ENCODE results near the gene ALS2CL.
"Not testable (repeated sequence)": the region's sequence is repeated elsewhere in the genome, so short reads cannot be mapped to it uniquely, and the experiment has no call there.

DNA sequence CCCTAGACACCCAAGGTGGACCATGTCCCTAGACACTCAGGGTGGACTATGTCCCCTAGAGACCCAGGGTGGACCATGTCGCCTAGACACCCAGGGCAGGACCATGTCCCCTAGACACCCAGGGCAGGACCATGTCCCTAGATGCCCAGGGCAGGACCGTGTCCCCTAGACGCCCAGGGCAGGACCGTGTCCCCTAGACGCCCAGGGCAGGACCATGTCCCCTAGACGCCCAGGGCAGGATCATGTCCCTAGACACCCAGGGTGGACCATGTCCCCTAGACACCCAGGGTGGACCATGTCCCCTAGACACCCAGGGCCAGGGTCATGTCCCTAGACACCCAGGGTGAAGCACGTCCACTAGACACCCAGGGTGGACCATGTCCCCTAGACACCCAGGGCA lies 10.9 kb upstream of the ALS2CL start:
- not testable (repeated sequence) for TF ChIP-seq POLR2A (IDR thresholded peaks at IDR 0.05; ENCODE audit: borderline replicate concordance, extremely low read depth, insufficient read depth, insufficient read length); YY1 (IDR thresholded peaks at IDR 0.05; ENCODE audit: extremely low read depth, insufficient replicate concordance, low read depth, low read length); RAD21 (IDR thresholded peaks at IDR 0.05; ENCODE audit: low read depth); FOSL1 (IDR thresholded peaks at IDR 0.05; ENCODE audit: low read depth); ZFX (IDR thresholded peaks at IDR 0.05); EGR1 (IDR thresholded peaks at IDR 0.05; ENCODE audit: low read depth); EZH2 (IDR thresholded peaks at IDR 0.05); ELF1 (IDR thresholded peaks at IDR 0.05; ENCODE audit: borderline replicate concordance, low read depth); ZNF274 (IDR thresholded peaks at IDR 0.05; ENCODE audit: low read depth, low read length); CEBPB (IDR thresholded peaks at IDR 0.05; ENCODE audit: low read depth)
- TF ChIP-seq, protein P1, sequence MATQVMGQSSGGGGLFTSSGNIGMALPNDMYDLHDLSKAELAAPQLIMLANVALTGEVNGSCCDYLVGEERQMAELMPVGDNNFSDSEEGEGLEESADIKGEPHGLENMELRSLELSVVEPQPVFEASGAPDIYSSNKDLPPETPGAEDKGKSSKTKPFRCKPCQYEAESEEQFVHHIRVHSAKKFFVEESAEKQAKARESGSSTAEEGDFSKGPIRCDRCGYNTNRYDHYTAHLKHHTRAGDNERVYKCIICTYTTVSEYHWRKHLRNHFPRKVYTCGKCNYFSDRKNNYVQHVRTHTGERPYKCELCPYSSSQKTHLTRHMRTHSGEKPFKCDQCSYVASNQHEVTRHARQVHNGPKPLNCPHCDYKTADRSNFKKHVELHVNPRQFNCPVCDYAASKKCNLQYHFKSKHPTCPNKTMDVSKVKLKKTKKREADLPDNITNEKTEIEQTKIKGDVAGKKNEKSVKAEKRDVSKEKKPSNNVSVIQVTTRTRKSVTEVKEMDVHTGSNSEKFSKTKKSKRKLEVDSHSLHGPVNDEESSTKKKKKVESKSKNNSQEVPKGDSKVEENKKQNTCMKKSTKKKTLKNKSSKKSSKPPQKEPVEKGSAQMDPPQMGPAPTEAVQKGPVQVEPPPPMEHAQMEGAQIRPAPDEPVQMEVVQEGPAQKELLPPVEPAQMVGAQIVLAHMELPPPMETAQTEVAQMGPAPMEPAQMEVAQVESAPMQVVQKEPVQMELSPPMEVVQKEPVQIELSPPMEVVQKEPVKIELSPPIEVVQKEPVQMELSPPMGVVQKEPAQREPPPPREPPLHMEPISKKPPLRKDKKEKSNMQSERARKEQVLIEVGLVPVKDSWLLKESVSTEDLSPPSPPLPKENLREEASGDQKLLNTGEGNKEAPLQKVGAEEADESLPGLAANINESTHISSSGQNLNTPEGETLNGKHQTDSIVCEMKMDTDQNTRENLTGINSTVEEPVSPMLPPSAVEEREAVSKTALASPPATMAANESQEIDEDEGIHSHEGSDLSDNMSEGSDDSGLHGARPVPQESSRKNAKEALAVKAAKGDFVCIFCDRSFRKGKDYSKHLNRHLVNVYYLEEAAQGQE (IDR thresholded peaks at IDR 0.05; ENCODE audit: low read depth): not testable (repeated sequence)
- TF ChIP-seq, protein P2, sequence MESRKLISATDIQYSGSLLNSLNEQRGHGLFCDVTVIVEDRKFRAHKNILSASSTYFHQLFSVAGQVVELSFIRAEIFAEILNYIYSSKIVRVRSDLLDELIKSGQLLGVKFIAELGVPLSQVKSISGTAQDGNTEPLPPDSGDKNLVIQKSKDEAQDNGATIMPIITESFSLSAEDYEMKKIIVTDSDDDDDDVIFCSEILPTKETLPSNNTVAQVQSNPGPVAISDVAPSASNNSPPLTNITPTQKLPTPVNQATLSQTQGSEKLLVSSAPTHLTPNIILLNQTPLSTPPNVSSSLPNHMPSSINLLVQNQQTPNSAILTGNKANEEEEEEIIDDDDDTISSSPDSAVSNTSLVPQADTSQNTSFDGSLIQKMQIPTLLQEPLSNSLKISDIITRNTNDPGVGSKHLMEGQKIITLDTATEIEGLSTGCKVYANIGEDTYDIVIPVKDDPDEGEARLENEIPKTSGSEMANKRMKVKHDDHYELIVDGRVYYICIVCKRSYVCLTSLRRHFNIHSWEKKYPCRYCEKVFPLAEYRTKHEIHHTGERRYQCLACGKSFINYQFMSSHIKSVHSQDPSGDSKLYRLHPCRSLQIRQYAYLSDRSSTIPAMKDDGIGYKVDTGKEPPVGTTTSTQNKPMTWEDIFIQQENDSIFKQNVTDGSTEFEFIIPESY (IDR thresholded peaks at IDR 0.05; ENCODE audit: extremely low read depth, insufficient replicate concordance, low read length): not testable (repeated sequence)
- TF ChIP-seq, protein P3, sequence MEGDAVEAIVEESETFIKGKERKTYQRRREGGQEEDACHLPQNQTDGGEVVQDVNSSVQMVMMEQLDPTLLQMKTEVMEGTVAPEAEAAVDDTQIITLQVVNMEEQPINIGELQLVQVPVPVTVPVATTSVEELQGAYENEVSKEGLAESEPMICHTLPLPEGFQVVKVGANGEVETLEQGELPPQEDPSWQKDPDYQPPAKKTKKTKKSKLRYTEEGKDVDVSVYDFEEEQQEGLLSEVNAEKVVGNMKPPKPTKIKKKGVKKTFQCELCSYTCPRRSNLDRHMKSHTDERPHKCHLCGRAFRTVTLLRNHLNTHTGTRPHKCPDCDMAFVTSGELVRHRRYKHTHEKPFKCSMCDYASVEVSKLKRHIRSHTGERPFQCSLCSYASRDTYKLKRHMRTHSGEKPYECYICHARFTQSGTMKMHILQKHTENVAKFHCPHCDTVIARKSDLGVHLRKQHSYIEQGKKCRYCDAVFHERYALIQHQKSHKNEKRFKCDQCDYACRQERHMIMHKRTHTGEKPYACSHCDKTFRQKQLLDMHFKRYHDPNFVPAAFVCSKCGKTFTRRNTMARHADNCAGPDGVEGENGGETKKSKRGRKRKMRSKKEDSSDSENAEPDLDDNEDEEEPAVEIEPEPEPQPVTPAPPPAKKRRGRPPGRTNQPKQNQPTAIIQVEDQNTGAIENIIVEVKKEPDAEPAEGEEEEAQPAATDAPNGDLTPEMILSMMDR (IDR thresholded peaks at IDR 0.05 in 2 of 3, conservative IDR thresholded peaks at IDR 0.05 in 1 of 3; ENCODE audit: borderline replicate concordance in 1 of 3, insufficient read depth in 1 of 3, low read depth in 2 of 3, low read length in 2 of 3): not testable (repeated sequence)
- TF ChIP-seq, protein P4, sequence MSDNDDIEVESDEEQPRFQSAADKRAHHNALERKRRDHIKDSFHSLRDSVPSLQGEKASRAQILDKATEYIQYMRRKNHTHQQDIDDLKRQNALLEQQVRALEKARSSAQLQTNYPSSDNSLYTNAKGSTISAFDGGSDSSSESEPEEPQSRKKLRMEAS (IDR thresholded peaks at IDR 0.05): not testable (repeated sequence)

Measured in HCT116 (cell line).